SK-N-SH (cell line): ENCODE results near the gene NR2C1. TPM values are rescaled to one million over a fixed set of nuclear protein-coding genes. Genes with fewer than 3 reads are reported as not detected.

Experiments used
- CTCF ChIA-PET: fragments of 300-600, 350-600 bp; formaldehyde crosslinking; extraction: SDS; loops from one replicate; lab custom pipeline; 2021; lab: Yijun Ruan, JAX
- POLR2A ChIA-PET: fragments of 350-600 bp; sonication (Branson Sonifier 250); formaldehyde crosslinking; extraction: SDS; loops from one replicate; lab custom pipeline; 2020; ENCODE audit warnings: antibody characterized with exemption, inconsistent platforms; lab: Yijun Ruan, JAX
- DNase-seq: peaks from one replicate; pipeline ENCODE4 v3.0.0; 2012
- H2AFZ ChIP-seq: fragments of 200-600 bp; sonication (generic); 2 replicates; pipeline ENCODE4 v1.8.1; 2016; ENCODE audit warnings: antibody characterized with exemption, mild to moderate bottlenecking, low read depth
- H3F3A ChIP-seq: fragments of 200-600 bp; sonication (generic); replicated peaks from 2 replicates; pipeline ENCODE3; 2016; ENCODE audit warnings: antibody characterized with exemption, mild to moderate bottlenecking; ENCODE audit not compliant: insufficient read depth
- H3K27ac ChIP-seq, 2 experiments: fragments of 200-500 bp in 1 of 2; fragments of 200-600 bp in 1 of 2; sonication (Bioruptor generic) in 1 of 2; sonication (generic), shearing (Covaris generic) in 1 of 2; 2 replicates each; pipeline versions ENCODE4 v1.5.1 to v1.6.1; 2014 to 2016; ENCODE audit warnings: low read depth in 2 of 2, inconsistent platforms in 1 of 2, low read length in 1 of 2, mild to moderate bottlenecking in 1 of 2, mixed read lengths in 1 of 2
- H3K27me3 ChIP-seq: fragments of 200-600 bp; sonication (generic), shearing (Covaris generic); 2 replicates; pipeline ENCODE4 v1.6.1; 2016; ENCODE audit warnings: mixed run types; ENCODE audit not compliant: insufficient read depth
- H3K36me3 ChIP-seq, 2 experiments: fragments of 200-500 bp in 1 of 2; fragments of 200-600 bp in 1 of 2; sonication (Bioruptor generic) in 1 of 2; sonication (generic) in 1 of 2; replicated peaks in 1 of 2; 2 replicates each; pipeline versions ENCODE3 to v1.5.1; 2014 to 2016; ENCODE audit warnings: low read length in 1 of 2, mild to moderate bottlenecking in 1 of 2; ENCODE audit not compliant: insufficient read depth in 2 of 2, control insufficient read depth in 1 of 2
- H3K4me1 ChIP-seq, 2 experiments: fragments of 200-500 bp in 1 of 2; fragments of 200-600 bp in 1 of 2; sonication (Bioruptor generic) in 1 of 2; sonication (generic), shearing (Covaris generic) in 1 of 2; 2 replicates each; pipeline versions ENCODE4 v1.5.1 to v1.6.1; 2014 to 2016; ENCODE audit warnings: low read depth in 1 of 2, low read length in 1 of 2, mixed run types in 1 of 2; ENCODE audit not compliant: insufficient read depth in 2 of 2, control insufficient read depth in 1 of 2
- H3K4me2 ChIP-seq: fragments of 200-600 bp; sonication (generic), shearing (Covaris generic); 2 replicates; pipeline ENCODE4 v1.6.1; 2017; ENCODE audit warnings: mixed run types
- H3K4me3 ChIP-seq, 2 experiments: fragments of 200-500 bp in 1 of 2; fragments of 200-600 bp in 1 of 2; sonication (Bioruptor generic) in 1 of 2; sonication (generic), shearing (Covaris generic) in 1 of 2; 2 replicates each; pipeline versions ENCODE4 v1.5.1 to v1.8.1; 2014 to 2016; ENCODE audit warnings: low read depth in 2 of 2, inconsistent platforms in 1 of 2, low read length in 1 of 2, mild to moderate bottlenecking in 1 of 2, mixed read lengths in 1 of 2, moderate library complexity in 1 of 2
- H3K79me2 ChIP-seq: fragments of 200-600 bp; sonication (generic); 2 replicates; pipeline ENCODE4 v1.8.1; 2017; ENCODE audit warnings: mild to moderate bottlenecking; ENCODE audit not compliant: insufficient read depth
- H3K9ac ChIP-seq: fragments of 200-600 bp; sonication (generic); 2 replicates; pipeline ENCODE4 v1.6.1; 2017; ENCODE audit warnings: mixed run types
- H3K9me2 ChIP-seq: fragments of 200-600 bp; sonication (generic); 2 replicates; pipeline ENCODE4 v1.6.1; 2017; ENCODE audit warnings: mixed run types
- H3K9me3 ChIP-seq: fragments of 200-600 bp; sonication (generic); 2 replicates; pipeline ENCODE4 v1.6.1; 2017; ENCODE audit warnings: mixed run types, mild to moderate bottlenecking, moderate library complexity
- H4K20me1 ChIP-seq: fragments of 200-600 bp; sonication (generic); 2 replicates; pipeline ENCODE4 v1.6.1; 2017; ENCODE audit warnings: mild to moderate bottlenecking, mixed run types; ENCODE audit not compliant: insufficient read depth
- CHD2 ChIP-seq: fragments of 150-350 bp; IDR thresholded peaks from 2 replicates; pipeline ENCODE4 v1.6.1; 2018; ENCODE audit warnings: low read length; ENCODE audit not compliant: partially characterized antibody
- CTCF ChIP-seq: fragments of 200-600 bp; sonication (generic); IDR thresholded peaks from 2 replicates; pipeline ENCODE4 v1.6.1; 2017; ENCODE audit warnings: antibody characterized with exemption, mild to moderate bottlenecking, moderate library complexity
- ELF1 ChIP-seq: IDR thresholded peaks from 2 replicates; pipeline ENCODE4 v1.4.0; 2012
- EP300 ChIP-seq, 2 experiments: IDR thresholded peaks; 2 replicates each; pipeline versions ENCODE4 v1.4.0 to v1.6.1; 2012; ENCODE audit warnings: borderline replicate concordance in 1 of 2, low read depth in 1 of 2, low read length in 1 of 2
- EZH2phosphoT487 ChIP-seq: fragments of 200-600 bp; sonication (generic); IDR thresholded peaks from 2 replicates; pipeline ENCODE4 v1.6.1; 2017; ENCODE audit warnings: low read depth, mixed run types, mild to moderate bottlenecking, antibody characterized with exemption, moderate library complexity, borderline replicate concordance
- FOSL2 ChIP-seq: IDR thresholded peaks from 2 replicates; pipeline ENCODE4 v1.4.0; 2012; ENCODE audit warnings: low read depth, mild to moderate bottlenecking, moderate library complexity, borderline replicate concordance
- FOXJ3 ChIP-seq: sonication (generic); formaldehyde crosslinking; IDR thresholded peaks from 2 replicates; pipeline ENCODE4 v1.5.1; 2020; ENCODE audit warnings: mild to moderate bottlenecking, missing genetic modification reagents
- FOXM1 ChIP-seq: IDR thresholded peaks from 2 replicates; pipeline ENCODE4 v1.4.0; 2012; ENCODE audit warnings: low read depth, mild to moderate bottlenecking
- GABPA ChIP-seq: IDR thresholded peaks from 2 replicates; pipeline ENCODE4 v1.4.0; 2012; ENCODE audit warnings: low read depth, mild to moderate bottlenecking
- GATA2 ChIP-seq: sonication (generic); formaldehyde crosslinking; IDR thresholded peaks from 2 replicates; pipeline ENCODE4 v1.5.0; 2020; ENCODE audit warnings: mild to moderate bottlenecking, missing genetic modification reagents
- MXI1 ChIP-seq: IDR thresholded peaks from 2 replicates; pipeline ENCODE4 v1.6.1; 2012; ENCODE audit warnings: mild to moderate bottlenecking, low read depth, low read length, improper control_type of control experiment
- NFIC ChIP-seq: IDR thresholded peaks from 2 replicates; pipeline ENCODE4 v1.4.0; 2012; ENCODE audit warnings: borderline replicate concordance
- NRF1 ChIP-seq: IDR thresholded peaks from 2 replicates; pipeline ENCODE4 v1.6.1; 2012; ENCODE audit warnings: low read depth, mild to moderate bottlenecking, low read length
- RAD21 ChIP-seq: IDR thresholded peaks from 2 replicates; pipeline ENCODE4 v1.6.1; 2012; ENCODE audit warnings: mild to moderate bottlenecking, low read length
- RCOR1 ChIP-seq: fragments of 150-350 bp; IDR thresholded peaks from 2 replicates; pipeline ENCODE4 v1.6.1; 2017; ENCODE audit warnings: antibody characterized with exemption, low read length
- RXRA ChIP-seq: IDR thresholded peaks from 2 replicates; pipeline ENCODE4 v1.4.0; 2012; ENCODE audit warnings: low read depth, mild to moderate bottlenecking, borderline replicate concordance
- SIN3A ChIP-seq: IDR thresholded peaks from 2 replicates; pipeline ENCODE4 v1.6.1; 2012; ENCODE audit warnings: low read depth, mild to moderate bottlenecking, low read length, moderate library complexity, borderline replicate concordance
- SMC3 ChIP-seq: IDR thresholded peaks from 2 replicates; pipeline ENCODE4 v1.6.1; 2012; ENCODE audit warnings: low read depth, low read length, improper control_type of control experiment
- TAF1 ChIP-seq: IDR thresholded peaks from 2 replicates; pipeline ENCODE4 v1.6.1; 2012; ENCODE audit warnings: low read depth, mild to moderate bottlenecking, low read length, moderate library complexity, borderline replicate concordance
- TCF12 ChIP-seq: IDR thresholded peaks from 2 replicates; pipeline ENCODE4 v1.4.0; 2012
- TEAD4 ChIP-seq: IDR thresholded peaks from 2 replicates; pipeline ENCODE4 v1.4.0; 2012; ENCODE audit warnings: mild to moderate bottlenecking, borderline replicate concordance; ENCODE audit not compliant: insufficient read depth
- USF1 ChIP-seq: IDR thresholded peaks from 2 replicates; pipeline ENCODE4 v1.4.0; 2012; ENCODE audit warnings: low read depth, borderline replicate concordance
- YY1 ChIP-seq: IDR thresholded peaks from 2 replicates; pipeline ENCODE4 v1.4.0; 2012; ENCODE audit warnings: low read depth, mild to moderate bottlenecking
- ZBTB33 ChIP-seq: IDR thresholded peaks from 2 replicates; pipeline ENCODE4 v1.4.0; 2012; ENCODE audit warnings: low read depth, borderline replicate concordance
- WGBS: methylation state at CpG from one replicate; pipeline ENCODE4 v1.1.6; 2017; ENCODE audit warnings: low lambda C conversion rate; 5-methylcytosine and 5-hydroxymethylcytosine counted together
- polyA plus RNA-seq, 3 experiments: library from polyadenylated mRNA; depleted of rRNA; stranded (reverse); fragments of >200 nt; gene quantifications; 2 replicates each; pipeline ENCODE4 v1.2.3, GENCODE V29; 2012
- TF ChIP-seq, protein P1 (sequence below): IDR thresholded peaks from 2 replicates; pipeline ENCODE4; 2012
- TF ChIP-seq, protein P2 (sequence below): IDR thresholded peaks from 2 replicates; pipeline ENCODE4 v1.4.0; 2012; ENCODE audit warnings: low read depth

The NR2C1 gene
- 15.9 and 19.1 TPM in 2 replicates for polyA plus RNA-seq (2012; rRNA removed)
- 7.6 and 9.0 TPM in 2 replicates for polyA plus RNA-seq (2012; cell fraction: cytosol; rRNA removed)
- polyA plus RNA-seq (2012; cell fraction: nucleus; rRNA removed): 45.0 and 103 TPM in 2 replicates

DNA sequence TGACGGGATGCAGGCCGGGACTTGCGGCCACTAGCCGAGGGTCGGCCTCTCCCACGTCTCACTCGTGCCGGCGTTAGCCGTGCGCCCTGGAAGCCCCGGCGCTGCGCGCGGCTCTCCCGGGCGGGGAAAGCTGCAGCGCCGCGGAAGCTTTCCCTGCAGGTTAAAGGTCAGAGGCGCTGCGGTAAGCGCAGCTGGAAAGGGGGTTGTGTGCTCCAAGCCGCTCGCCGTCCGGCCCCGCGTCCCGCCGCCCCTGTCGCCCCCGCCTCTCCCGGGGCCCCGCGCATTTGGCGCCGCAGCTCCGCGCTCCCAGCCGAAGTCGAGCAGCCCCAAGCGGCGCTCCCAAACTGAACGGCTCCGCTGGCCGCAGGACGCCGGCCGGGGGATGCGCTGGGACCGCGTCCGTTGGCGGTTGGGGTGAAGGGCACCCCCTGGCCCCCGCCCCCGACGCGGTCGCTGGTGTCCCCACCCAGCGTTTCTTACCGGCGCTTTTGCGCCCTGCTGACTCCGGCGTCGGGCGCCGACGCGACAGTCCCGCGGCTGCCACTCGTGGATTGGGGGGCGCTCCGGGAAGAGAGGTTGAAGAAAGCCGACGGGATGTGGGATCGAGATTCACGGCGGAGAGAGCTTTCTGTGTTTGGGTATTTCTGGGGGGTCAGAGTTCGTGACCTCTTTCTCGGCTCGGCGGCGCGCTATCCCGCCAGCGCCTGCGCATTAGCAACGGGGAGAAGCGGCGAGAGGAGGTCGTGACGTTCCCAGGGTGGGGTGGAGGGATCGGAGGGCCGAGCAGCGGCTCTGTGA is at the start of gene NR2C1:
NR2C1 (minus strand) TSS at position 719 of the 798 bp plus-strand sequence. CDS start 6,234 bp downstream, outside the sequence.
- ChIA-PET POLR2A (interaction anchor here (0.8 to 2.4 kb wide), 4 partner anchors 69 to 429 kb away, joined by 3 to 14 read pairs (median 4); partner anchors contain the start of genes FGD6, NDUFA12 and VEZT), CTCF (interaction anchor here (0.6 to 2.7 kb wide), 24 partner anchors 10 to 737 kb away, joined by 3 to 18 read pairs (median 4); partner anchors contain the start of genes FGD6, METAP2 and VEZT)
- Histone ChIP-seq H3K36me3 (no peaks in the 10 kb centered on the region), H3F3A (no peaks in the 10 kb centered on the region), H3K9me3 (no peaks in the 10 kb centered on the region), H3K27me3 (no peaks in the 10 kb centered on the region), H3K4me1 (no peaks in the 10 kb centered on the region), H4K20me1 (no peaks in the 10 kb centered on the region), H3K4me3 (peak within 1 kb of the TSS; percentile 77 to 94), H3K9me2 (no peaks in the 10 kb centered on the region), H3K9ac (peak within 1 kb of the TSS; percentile 84), H2AFZ (peak within 1 kb of the TSS; percentile 96), H3K79me2 (peaks cover 48% of the 10 kb centered on the region), H3K4me2 (peak within 1 kb of the TSS; percentile 76), H3K27ac (peak within 1 kb of the TSS; percentile 56 to 73; a peak in 3 of 4 replicates)
- 2% methylated on average over 23 of the region's 99 CpGs for WGBS
- peak; percentile 98 for DNase-seq
- TF ChIP-seq FOXJ3 (no peak), EP300 (IDR thresholded peaks at IDR 0.05; ENCODE audit: borderline replicate concordance in 1 of 2, low read depth in 1 of 2, low read length in 1 of 2) (no peak), ELF1 (no peak), NRF1 (peak; percentile 80), RXRA (0 out of 2 replicates have a peak, but pooled peaks have one; percentile 26), TAF1 (0 out of 2 replicates have a peak, but pooled peaks have one; percentile 30), GATA2 (CRISPR knock-in tag) (no peak), TCF12 (no peak), USF1 (no peak), EZH2phosphoT487 (no peak), CTCF (no peak), YY1 (no peak), ZBTB33 (no peak), SMC3 (no peak), MXI1 (peak; percentile 45; the same call in 1 of the 2 replicates), GABPA (peak; percentile 53; the same call in 1 of the 2 replicates), RAD21 (no peak), TEAD4 (no peak), NFIC (no peak), FOXM1 (no peak), SIN3A (peak; percentile 74), FOSL2 (no peak), CHD2 (peak; percentile 87), RCOR1 (0 out of 2 replicates have a peak, but pooled peaks have one; percentile 46)
- TF ChIP-seq, protein P1, sequence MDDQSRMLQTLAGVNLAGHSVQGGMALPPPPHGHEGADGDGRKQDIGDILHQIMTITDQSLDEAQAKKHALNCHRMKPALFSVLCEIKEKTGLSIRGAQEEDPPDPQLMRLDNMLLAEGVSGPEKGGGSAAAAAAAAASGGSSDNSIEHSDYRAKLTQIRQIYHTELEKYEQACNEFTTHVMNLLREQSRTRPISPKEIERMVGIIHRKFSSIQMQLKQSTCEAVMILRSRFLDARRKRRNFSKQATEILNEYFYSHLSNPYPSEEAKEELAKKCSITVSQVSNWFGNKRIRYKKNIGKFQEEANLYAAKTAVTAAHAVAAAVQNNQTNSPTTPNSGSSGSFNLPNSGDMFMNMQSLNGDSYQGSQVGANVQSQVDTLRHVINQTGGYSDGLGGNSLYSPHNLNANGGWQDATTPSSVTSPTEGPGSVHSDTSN: no peak
- TF ChIP-seq, protein P2, sequence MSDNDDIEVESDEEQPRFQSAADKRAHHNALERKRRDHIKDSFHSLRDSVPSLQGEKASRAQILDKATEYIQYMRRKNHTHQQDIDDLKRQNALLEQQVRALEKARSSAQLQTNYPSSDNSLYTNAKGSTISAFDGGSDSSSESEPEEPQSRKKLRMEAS: no peak
